ENCODE measurements around the gene PHF21A.
A peak's percentile ranks its signal among the peaks of the same experiment; 100 is the strongest.
"Not testable (repeated sequence)": the region's sequence is repeated elsewhere in the genome, so short reads cannot be mapped to it uniquely, and the experiment has no call there.

The PHF21A gene

DNA sequence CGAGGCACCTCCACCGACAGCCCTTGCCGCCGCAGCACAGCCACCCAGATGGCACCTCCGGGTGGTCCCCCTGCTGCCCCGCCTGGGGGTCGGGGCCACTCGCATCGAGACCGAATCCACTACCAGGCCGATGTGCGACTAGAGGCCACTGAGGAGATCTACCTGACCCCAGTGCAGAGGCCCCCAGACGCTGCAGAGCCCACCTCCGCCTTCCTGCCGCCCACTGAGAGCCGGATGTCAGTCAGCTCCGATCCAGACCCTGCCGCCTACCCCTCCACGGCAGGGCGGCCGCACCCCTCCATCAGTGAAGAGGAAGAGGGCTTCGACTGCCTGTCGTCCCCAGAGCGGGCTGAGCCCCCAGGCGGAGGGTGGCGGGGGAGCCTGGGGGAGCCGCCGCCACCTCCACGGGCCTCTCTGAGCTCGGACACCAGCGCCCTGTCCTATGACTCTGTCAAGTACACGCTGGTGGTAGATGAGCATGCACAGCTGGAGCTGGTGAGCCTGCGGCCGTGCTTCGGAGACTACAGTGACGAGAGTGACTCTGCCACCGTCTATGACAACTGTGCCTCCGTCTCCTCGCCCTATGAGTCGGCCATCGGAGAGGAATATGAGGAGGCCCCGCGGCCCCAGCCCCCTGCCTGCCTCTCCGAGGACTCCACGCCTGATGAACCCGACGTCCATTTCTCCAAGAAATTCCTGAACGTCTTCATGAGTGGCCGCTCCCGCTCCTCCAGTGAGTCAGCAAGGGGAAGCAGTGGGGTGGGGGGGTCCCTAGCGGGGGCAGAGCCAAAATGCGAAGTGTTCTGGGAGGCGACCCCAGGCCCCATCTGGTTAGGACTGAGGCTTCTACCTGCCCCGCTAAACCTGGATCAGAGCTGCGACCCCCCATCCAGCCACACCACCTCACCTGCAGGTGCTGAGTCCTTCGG lies 218.5 kb downstream of the PHF21A start:
- no peak for DNase-seq (ENCODE audit: low read depth)

DNA sequence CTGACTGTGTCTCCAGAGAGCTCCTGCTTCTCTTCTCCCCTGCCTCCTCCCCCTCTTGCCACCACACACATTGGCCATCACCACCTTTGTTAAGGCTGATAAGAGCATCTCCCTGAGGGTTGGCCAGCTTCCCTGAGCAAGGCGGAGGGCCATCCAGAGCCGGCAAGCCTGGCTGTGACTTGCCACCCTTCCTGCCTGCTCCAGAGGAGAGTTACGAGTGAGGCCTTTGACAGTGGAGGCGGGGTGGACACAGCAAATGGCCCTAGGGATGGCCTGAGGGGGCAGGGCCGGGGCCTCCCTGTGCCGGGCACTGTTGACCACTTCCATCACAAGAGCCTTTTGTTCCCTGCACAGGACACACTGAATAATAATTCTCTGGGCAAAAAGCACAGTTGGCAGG lies 219.6 kb downstream of the PHF21A start:
- DNase-seq (ENCODE audit: low read depth), result no peak

- DNase-seq (ENCODE audit: low read depth), result no peak
Observed at GRCh38 chr11:45900916-45901617, 220.2 kb downstream of the PHF21A start.

DNA sequence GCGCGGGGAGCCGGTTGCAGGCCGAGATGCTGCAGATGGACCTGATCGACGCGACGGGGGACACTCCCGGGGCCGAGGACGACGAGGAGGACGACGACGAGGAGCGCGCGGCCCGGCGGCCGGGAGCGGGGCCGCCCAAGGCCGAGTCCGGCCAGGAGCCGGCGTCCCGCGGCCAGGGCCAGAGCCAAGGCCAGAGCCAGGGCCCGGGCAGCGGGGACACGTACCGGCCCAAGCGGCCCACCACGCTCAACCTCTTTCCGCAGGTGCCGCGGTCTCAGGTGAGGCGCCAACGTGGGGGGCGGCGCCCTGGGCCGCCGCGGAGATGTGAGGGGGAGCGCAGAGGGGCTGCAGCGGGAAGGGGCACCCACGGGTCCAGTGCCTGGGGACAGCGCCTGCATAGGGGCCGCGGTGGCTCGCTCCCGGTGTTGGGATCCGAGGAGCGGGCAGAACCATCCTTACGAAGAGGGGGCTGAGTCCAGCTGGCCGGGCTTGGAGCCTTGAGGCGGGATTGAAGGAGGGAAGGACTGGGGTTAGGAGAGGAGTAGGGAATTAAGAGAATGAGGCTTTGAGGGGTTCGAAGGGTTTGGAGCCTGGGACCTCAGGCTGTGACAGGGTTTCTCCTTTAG lies 221.0 kb downstream of the PHF21A start:
- not testable (repeated sequence) for DNase-seq (ENCODE audit: low read depth)

DNA sequence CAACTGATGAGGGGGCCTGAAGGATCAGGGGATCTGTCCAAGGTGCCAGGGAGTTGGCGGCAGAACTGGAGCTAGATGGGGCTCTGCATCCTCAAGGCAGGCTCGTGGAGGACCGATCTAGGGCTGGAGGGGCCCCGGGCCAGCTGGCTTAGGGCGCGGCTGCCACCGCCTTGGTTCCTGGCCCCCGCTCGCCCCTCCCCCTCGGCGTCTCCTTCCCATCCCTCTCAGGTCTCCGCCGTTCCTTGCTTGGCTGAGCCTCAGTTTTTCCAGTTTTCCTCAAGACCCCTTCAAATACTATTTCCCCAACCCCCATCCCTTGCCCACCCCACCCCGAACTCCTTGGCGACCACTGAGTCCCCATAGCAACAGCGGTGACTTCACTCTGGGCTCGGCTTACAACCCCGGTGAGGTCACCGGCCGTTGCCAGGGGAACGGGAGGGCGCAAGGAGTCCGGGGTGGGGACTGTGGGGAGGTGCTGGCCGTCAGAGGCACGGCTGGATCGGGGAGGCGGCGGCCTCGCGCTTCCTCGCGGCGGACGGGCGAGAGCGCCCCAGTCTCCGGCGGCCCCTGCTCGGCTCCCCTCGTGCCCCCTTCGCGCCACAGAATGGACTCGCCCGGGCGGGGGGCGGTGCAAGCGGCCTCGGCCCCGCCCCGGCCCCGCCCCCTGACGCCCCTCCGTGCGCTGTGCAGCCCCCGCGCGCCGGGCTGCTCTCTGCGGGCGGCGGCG lies 221.6 kb downstream of the PHF21A start:
- DNase-seq (ENCODE audit: low read depth), result peak; percentile 38

- no peak for DNase-seq (ENCODE audit: low read depth)
Observed at GRCh38 chr11:45899086-45899447, 222.2 kb downstream of the PHF21A start.

DNA sequence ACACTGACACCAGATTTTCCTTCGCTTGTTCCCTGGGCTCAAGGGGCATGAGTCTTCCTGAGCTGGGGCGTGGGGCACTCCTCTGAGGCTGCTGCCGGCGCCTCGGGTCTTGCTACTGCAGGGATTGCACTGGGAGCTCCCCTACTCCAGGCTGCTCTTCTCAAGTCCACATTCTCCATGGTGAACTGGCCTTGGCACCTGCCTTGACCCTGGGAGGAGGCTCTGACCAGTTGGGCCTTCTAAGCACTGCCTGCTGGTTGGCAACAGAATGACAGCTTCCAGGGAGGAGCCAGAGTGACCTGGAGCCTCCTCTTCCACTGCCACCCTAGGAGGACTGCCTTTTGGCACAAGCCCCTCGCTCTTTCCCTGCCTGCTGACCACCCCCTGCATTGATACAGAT lies 223.7 kb downstream of the PHF21A start:
- DNase-seq (ENCODE audit: low read depth), result no peak

GRCh38 chr11:45896422-45896984 lies 224.8 kb downstream of the PHF21A start:
- no peak for DNase-seq (ENCODE audit: low read depth)

DNA sequence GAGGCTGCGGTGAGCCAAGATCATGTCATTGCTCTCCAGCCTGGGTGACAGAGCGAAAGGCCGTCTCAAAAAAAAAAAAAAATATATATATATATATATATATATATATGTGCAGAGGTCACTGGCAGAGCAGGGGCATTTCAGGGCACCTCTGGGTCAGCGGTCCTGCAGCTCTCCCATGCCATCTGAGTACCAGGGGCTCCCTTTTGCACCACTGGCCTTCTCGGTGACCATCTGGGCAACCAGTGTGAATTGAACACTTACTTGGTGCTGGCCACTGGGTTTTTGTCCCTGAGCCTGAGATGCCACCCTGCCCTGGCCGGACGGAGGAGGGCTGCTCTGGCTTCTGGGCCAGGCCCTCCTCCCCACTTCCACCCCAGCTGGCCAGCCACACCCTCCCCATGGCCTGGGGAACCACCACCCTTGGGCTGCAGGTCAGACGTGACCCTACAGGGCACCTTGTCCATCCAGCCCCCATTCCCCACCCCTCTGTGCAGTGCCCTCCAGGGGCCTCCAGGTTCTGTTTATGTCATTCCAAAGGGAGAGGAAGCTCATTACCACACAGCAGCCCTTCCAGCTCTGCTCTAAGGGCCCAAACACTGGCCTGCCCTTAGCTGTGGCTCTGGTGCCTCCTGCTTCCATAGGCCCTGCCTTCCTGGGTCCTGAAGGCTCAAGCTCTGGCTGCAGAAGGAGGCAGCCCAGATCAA lies 225.5 kb downstream of the PHF21A start:
- no peak for DNase-seq (ENCODE audit: low read depth)

GRCh38 chr11:45894555-45895247 lies 226.6 kb downstream of the PHF21A start:
- DNase-seq (ENCODE audit: low read depth), result no peak

DNA sequence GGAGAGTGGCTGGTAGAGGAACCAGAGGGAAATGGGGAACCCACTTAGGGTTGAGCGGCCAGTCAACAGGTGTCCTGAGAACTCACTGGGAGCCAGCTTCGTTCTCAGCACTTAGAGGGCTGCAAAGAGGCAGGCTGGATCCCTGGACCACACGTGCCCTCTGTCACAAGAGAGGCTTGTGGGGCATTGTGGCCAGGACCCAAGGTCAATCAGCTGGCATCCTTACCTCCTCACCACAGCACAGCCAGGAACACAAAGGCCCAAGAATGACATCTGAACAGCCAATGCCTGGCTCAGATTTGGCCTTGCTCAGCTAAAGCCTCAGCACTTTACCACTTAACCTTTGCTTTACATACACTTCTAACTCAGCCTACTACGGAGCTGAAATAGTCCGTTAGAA lies 228.4 kb downstream of the PHF21A start:
- DNase-seq (ENCODE audit: low read depth), result no peak

- DNase-seq (ENCODE audit: low read depth), result no peak
Observed at GRCh38 chr11:45890886-45891550, 230.2 kb downstream of the PHF21A start.

- DNase-seq (ENCODE audit: low read depth), result no peak
Observed at GRCh38 chr11:45889966-45890365, 231.3 kb downstream of the PHF21A start.

GRCh38 chr11:45889555-45889954 lies 231.7 kb downstream of the PHF21A start:
- no peak for DNase-seq (ENCODE audit: low read depth)

DNA sequence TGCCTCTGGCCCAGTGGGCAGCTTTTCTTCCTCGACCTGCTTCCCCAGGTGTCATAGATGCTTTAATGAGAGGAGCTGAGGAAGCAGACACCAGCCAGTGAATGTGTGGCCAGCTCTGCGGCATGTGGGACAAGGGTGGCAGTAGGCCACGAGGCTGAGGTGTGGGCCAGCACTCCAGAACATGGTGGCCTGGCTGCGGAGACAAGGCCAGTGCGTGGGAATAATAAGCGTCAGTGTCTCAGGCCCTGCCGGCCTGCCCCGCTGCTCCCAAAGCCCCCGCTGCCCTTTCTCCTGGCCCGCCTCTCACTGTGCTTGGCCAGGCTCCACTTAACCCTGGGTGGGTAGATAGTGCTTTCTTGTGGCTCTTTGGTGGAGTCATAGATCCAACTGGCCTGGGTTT lies 233.7 kb downstream of the PHF21A start:
- no peak for DNase-seq (ENCODE audit: low read depth)

DNA sequence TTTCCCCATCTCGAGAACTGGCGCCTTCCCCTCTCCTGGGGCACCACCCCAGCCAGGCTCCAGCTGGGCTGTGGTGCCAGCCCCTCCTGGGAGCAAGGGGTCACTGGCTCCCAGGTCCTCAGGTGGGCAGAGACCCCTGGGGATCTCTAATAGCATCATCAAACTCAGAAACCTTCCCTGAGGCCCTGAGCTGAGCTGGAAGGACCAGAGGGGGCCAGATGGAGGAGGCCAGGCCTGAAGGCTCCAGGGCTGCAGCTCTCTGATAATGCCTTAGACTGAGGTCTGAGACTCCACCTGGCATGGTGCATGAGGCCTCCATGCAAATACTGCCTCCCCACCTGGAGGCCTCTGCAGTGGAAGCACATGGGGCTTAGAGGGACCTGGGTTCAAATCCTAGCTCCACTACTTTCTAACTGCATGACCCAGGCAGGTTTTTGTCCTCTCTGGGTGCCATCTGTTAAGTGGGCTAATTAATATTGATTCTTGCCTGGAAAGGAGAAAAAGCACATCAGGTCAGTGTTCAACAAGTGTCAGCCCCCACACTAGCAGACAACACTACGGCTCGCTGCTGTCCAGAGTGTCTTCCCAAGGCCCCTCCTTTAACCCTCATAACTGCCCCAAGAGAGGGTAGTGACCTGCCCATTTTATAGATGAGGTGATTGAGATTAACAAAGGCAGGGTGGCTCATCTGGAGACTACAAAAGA lies 234.3 kb downstream of the PHF21A start:
- DNase-seq (ENCODE audit: low read depth), result no peak

GRCh38 chr11:45885921-45886721 lies 235.1 kb downstream of the PHF21A start:
- DNase-seq (ENCODE audit: low read depth), result no peak

DNA sequence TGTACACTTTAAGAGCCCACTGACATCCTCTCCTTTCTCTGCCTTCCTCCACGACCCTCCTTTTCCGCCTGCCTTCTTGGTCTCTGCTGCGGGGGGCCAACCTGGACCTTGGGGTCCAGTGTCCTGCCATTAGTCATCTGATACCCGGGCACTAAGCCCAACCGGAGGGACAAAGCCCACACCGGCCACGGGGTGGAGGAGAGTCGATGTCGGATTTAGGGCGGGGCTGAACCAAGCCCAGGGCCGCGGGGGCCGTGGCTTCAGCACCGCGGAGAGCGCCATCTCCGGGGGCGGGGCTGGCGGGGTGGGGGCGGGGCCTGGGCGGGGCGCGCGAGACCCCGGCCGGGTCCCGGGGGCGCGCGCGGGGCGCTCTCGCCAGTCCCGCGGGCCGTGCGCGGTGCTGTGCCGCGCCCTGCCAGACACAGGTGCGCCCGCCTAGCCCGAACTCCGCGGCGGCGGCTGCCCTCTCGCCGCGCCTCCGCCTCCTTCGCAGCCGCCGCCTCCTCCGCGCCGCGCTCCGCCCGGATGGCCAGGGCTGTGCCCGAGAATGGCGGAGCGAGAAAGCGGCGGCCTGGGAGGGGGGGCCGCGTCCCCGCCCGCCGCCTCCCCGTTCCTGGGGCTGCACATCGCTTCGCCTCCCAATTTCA lies 235.9 kb downstream of the PHF21A start, which contains the start of gene MAPK8IP1:
TSS of gene MAPK8IP1 (plus strand) at position 378 of the 647 bp plus-strand sequence. CDS start at position 548, 170 bp downstream.
- DNase-seq (ENCODE audit: low read depth), result no peak
